Naive thymus-derived CD8-positive, alpha-beta T cell (primary cell): ENCODE results near the gene NNT. TPM values are rescaled to one million over a fixed set of nuclear protein-coding genes. Genes with fewer than 3 reads are reported as not detected.
A peak's percentile ranks its signal among the peaks of the same experiment; 100 is the strongest.
"Not testable (repeated sequence)": the region's sequence is repeated elsewhere in the genome, so short reads cannot be mapped to it uniquely, and the experiment has no call there.

Experiments
- ATAC-seq, 2 donors: fragments of 150-1000 bp; cut with Tn5 transposase in 1 of 2; sonication (Bioruptor Pico), chemical (Tn5 transposase) in 1 of 2; 1 replicate in 1 of 2; 2 replicates in 1 of 2; pipeline ENCODE4 v1.10.0; 2021; ENCODE audit warnings: mild to moderate bottlenecking in 2 of 2, moderate library complexity in 2 of 2
- POLR2A ChIA-PET: fragments of 350-600 bp; sonication (Branson Sonifier 250); formaldehyde crosslinking; loops from one replicate; lab custom pipeline; 2021; ENCODE audit warnings: antibody characterized with exemption; lab: Charles Lee
- DNase-seq, 10 donors: peaks; one replicate each; pipeline versions ENCODE4 v3.0.0 to v3.0.0-alpha.2; 2020 to 2022
- H3K27ac Mint-ChIP-seq, 10 donors: one replicate each; pipeline ENCODE4 v1.8.0; 2020 to 2022; ENCODE audit warnings: mild to moderate bottlenecking in 10 of 10, mixed read lengths in 10 of 10, moderate library complexity in 4 of 10, inconsistent platforms in 1 of 10
- H3K27me3 Mint-ChIP-seq, 5 donors: one replicate each; pipeline ENCODE4 v1.8.0; 2021 to 2022; ENCODE audit warnings: mixed read lengths in 5 of 5
- H3K36me3 Mint-ChIP-seq, 3 donors: one replicate each; pipeline ENCODE4 v1.8.0; 2020 to 2022; ENCODE audit warnings: mixed read lengths in 3 of 3, mild to moderate bottlenecking in 2 of 3, inconsistent platforms in 1 of 3
- H3K4me1 Mint-ChIP-seq, 4 donors: one replicate each; pipeline ENCODE4 v1.8.0; 2021 to 2022; ENCODE audit warnings: mixed read lengths in 4 of 4
- H3K4me3 Mint-ChIP-seq, 10 donors: one replicate each; pipeline ENCODE4 v1.8.0; 2020 to 2022; ENCODE audit warnings: mild to moderate bottlenecking in 10 of 10, mixed read lengths in 10 of 10, moderate library complexity in 6 of 10, inconsistent platforms in 1 of 10
- H3K9me3 Mint-ChIP-seq, 9 donors: one replicate each; pipeline ENCODE4 v1.8.0; 2020 to 2022; ENCODE audit warnings: mixed read lengths in 9 of 9, mild to moderate bottlenecking in 3 of 9, inconsistent platforms in 1 of 9, moderate library complexity in 1 of 9
- polyA plus RNA-seq, 3 donors: library from polyadenylated mRNA; unstranded; fragments of 300-500 nt; fragmentation: Illumina TruSeq; gene quantifications; one replicate each; pipeline ENCODE4 v1.2.3, GENCODE V29; 2021
- total RNA-seq, 8 experiments: library from RNA in 2 of 8; stranded (reverse) in 2 of 8; gene quantifications; one replicate each; pipeline ENCODE4 v1.2.3 and lab custom pipeline; 2021 to 2026

Gene NNT
- total and polyA plus RNA-seq, 5 experiments from 2014 or later, result 38.8 to 63.6 (median 52.7) TPM

GRCh38 chr5:43659075-43659474, 56.1 kb downstream of the NNT start:
- H3K27me3 Mint-ChIP-seq, result no peaks in the 10 kb centered on the region
- POLR2A ChIA-PET, result no interaction called here
- DNase-seq (no peak), ATAC-seq (no peak)
- H3K4me1 Mint-ChIP-seq, result peaks cover 0 to 2% (median 0%) of the 10 kb centered on the region in 4 donors
- H3K36me3 Mint-ChIP-seq, result peaks cover 35 to 86% (median 81%) of the 10 kb centered on the region in 3 donors
- no peak overlapping the region for H3K4me3 Mint-ChIP-seq
- H3K27ac Mint-ChIP-seq, result no peak overlapping the region
- H3K9me3 Mint-ChIP-seq, result peaks cover 0 to 11% (median 3%) of the 10 kb centered on the region in 9 donors

DNA sequence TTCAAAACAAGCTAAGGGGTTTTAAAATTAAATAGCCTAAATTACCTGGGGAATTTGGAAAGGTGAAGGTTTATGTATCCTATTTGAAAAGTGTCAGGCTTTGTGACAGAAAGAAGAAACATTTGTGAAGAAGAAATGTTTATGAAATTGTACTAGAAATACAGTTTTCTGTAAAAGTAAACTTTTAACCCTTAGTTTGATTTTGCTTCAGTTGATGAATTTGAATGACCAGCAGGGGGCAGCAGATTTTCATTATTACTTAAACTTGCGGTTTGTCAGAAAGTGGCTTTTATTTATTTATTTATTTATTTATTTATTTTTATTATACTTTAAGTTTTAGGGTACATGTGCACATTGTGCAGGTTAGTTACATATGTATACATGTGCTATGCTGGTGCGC, 58.1 kb downstream of the NNT start:
- Mint-ChIP-seq H3K27me3 (no peaks in the 10 kb centered on the region), H3K4me1 (peaks cover 0 to 2% (median 0%) of the 10 kb centered on the region in 4 donors), H3K4me3 (no peak overlapping the region), H3K9me3 (peaks cover 0 to 11% (median 5%) of the 10 kb centered on the region in 9 donors), H3K36me3 (peaks cover 32 to 83% (median 74%) of the 10 kb centered on the region in 3 donors), H3K27ac (no peak overlapping the region)
- DNase-seq (no peak), ATAC-seq (no peak)
- POLR2A ChIA-PET, result no interaction called here

GRCh38 chr5:43663916-43664315, 60.9 kb downstream of the NNT start:
- POLR2A ChIA-PET, result no interaction called here
- Mint-ChIP-seq H3K27ac (no peak overlapping the region), H3K4me1 (peaks cover 0 to 7% (median 4%) of the 10 kb centered on the region in 4 donors), H3K4me3 (no peak overlapping the region), H3K27me3 (no peaks in the 10 kb centered on the region), H3K36me3 (peaks cover 14 to 70% (median 63%) of the 10 kb centered on the region in 3 donors), H3K9me3 (peaks cover 0 to 13% (median 4%) of the 10 kb centered on the region in 9 donors)
- no peak for DNase-seq
- no peak for ATAC-seq

DNA sequence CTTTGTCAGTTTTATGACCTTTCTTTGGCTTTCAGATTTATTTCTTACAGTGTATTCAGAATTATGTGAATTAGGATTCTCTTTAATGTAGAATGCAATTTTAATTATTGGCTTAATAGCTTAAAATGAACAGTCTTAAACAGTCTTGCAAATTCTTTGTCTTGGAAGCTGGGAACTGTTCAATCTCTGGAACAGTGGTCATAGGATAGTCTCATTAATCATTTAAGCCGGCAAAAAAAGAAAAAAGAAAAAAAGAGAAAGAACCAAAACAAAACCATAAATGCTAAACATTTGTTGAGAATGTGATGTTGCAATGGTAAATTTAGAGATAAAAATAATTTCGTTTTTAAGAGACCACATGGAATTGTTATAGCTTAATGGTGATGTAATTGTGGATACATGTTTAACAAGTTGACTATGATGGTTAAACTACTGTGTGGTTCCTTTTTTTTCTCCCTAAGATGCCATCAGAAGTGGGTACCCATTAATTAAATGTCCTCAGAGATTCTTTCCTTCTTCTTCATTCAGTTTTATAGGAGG, 61.6 kb downstream of the NNT start:
- H3K27me3 Mint-ChIP-seq, result no peaks in the 10 kb centered on the region
- DNase-seq (no peak), ATAC-seq (no peak)
- POLR2A ChIA-PET, result no interaction called here
- peaks cover 0 to 13% (median 3%) of the 10 kb centered on the region in 9 donors for H3K9me3 Mint-ChIP-seq
- H3K36me3 Mint-ChIP-seq, result peaks cover 13 to 63% (median 57%) of the 10 kb centered on the region in 3 donors
- H3K4me3 Mint-ChIP-seq, result no peak overlapping the region
- no peak overlapping the region for H3K27ac Mint-ChIP-seq
- H3K4me1 Mint-ChIP-seq, result peaks cover 0 to 7% (median 4%) of the 10 kb centered on the region in 4 donors

- H3K4me3 Mint-ChIP-seq, H3K9me3 Mint-ChIP-seq, H3K27me3 Mint-ChIP-seq, ATAC-seq, POLR2A ChIA-PET, H3K27ac Mint-ChIP-seq, DNase-seq: not testable (repeated sequence)
- Mint-ChIP-seq H3K4me1 (peaks cover 5 to 13% (median 8%) of the 10 kb centered on the region in 4 donors), H3K36me3 (peaks cover 8 to 58% (median 53%) of the 10 kb centered on the region in 3 donors)
Observed at GRCh38 chr5:43665749-43666148, 62.8 kb downstream of the NNT start.

DNA sequence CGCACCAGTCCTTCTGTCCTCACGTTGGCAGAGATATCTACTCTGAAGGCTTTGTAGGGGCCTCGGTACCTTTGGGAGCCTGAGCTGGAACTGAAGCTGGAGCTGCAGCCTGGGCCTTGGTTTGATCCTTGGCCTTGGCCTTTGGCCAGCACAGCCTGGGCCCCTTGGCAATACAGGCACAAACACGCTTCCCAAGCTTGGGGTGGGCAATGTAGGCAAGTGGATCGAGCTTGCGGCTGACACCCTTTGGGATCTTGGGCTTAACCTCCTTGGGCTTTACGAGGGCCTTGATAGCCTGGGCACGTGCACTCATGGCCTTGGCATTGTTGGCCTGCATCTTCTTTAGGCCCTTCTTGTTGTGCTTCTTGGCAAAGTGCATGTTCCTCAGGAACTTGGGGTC, 63.7 kb downstream of the NNT start:
- H3K4me3 Mint-ChIP-seq, H3K9me3 Mint-ChIP-seq, DNase-seq, ATAC-seq, H3K27ac Mint-ChIP-seq, H3K27me3 Mint-ChIP-seq, POLR2A ChIA-PET: not testable (repeated sequence)
- H3K4me1 Mint-ChIP-seq, result peaks cover 5 to 18% (median 9%) of the 10 kb centered on the region in 4 donors
- H3K36me3 Mint-ChIP-seq, result peaks cover 12 to 59% (median 53%) of the 10 kb centered on the region in 3 donors

DNA sequence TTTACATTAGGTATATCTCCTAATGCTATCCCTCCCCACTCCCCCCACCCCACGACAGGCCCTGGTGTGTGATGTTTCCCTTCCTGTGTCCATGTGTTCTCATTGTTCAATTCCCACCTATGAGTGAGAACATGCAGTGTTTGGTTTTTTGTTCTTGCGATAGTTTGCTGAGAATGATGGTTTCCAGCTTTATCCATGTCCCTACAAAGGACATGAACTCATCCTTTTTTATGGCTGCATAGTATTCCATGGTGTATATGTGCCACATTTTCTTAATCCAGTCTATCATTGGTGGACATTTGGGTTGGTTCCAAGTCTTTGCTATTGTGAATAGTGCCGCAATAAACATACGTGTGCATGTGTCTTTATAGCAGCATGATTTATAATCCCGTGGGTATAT, 64.4 kb downstream of the NNT start:
- H3K4me3 Mint-ChIP-seq, DNase-seq, POLR2A ChIA-PET, H3K9me3 Mint-ChIP-seq, H3K27ac Mint-ChIP-seq, H3K27me3 Mint-ChIP-seq, ATAC-seq: not testable (repeated sequence)
- peaks cover 8 to 60% (median 52%) of the 10 kb centered on the region in 3 donors for H3K36me3 Mint-ChIP-seq
- H3K4me1 Mint-ChIP-seq, result peaks cover 5 to 19% (median 11%) of the 10 kb centered on the region in 4 donors

- Mint-ChIP-seq H3K27ac (peak overlapping the region in 2 of 10 donors; percentile 23 to 48), H3K36me3 (peaks cover 9 to 40% (median 25%) of the 10 kb centered on the region in 3 donors)
Observed at GRCh38 chr5:43674536-43674935, 71.6 kb downstream of the NNT start.

GRCh38 chr5:43675357-43675756, 72.4 kb downstream of the NNT start:
- DNase-seq, result no peak
- no peak overlapping the region for H3K4me3 Mint-ChIP-seq
- H3K27me3 Mint-ChIP-seq, result no peaks in the 10 kb centered on the region
- peaks cover 10 to 39% (median 26%) of the 10 kb centered on the region in 3 donors for H3K36me3 Mint-ChIP-seq
- no peak overlapping the region for H3K27ac Mint-ChIP-seq
- ATAC-seq, result no peak
- POLR2A ChIA-PET, result no interaction called here
- peaks cover 2 to 18% (median 10%) of the 10 kb centered on the region in 4 donors for H3K4me1 Mint-ChIP-seq
- H3K9me3 Mint-ChIP-seq, result peaks cover 0 to 4% (median 0%) of the 10 kb centered on the region in 9 donors

More at GRCh38 chr5:43674536-43674935, 71.6 kb downstream of the NNT start:
- DNase-seq (no peak), ATAC-seq (no peak)
- Mint-ChIP-seq H3K9me3 (peaks cover 0 to 4% (median 0%) of the 10 kb centered on the region in 9 donors), H3K4me3 (no peak overlapping the region), H3K4me1 (peaks cover 6 to 22% (median 11%) of the 10 kb centered on the region in 4 donors), H3K27me3 (no peaks in the 10 kb centered on the region)
- POLR2A ChIA-PET, result no interaction called here

DNA sequence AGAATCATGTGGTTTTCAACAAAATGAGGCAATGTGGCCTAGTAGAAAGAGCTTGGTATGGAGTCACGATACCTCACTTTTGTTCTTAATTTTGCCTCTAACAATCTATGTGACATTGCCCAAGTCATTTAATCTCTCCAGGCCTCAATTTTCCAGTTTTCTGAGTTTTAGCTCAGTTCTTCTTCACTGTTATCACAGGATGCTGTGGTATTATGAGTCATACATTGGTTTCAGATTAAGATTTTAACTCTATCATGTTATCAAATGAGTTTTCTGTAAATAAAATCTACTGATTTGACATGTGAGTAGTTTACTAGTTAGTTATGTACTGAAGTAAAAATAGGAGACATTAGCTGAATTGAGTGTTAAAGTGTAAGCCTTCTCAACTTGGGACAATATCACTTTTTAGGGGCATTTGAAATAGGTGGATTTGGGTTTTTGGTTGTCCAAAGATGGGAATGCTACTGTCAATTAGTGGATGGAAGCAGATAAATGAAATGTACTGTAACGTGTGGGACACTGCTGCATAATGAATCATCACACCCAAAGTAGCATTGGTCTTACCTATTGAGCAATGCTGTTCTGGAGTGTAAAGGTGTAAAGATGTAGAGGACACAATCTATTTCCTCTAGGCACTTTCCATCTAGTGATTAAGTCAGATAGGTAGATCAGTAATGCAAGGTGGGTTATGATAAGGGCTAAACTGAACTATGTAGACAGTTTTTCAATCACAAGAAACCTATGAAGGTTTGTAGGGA, 73.3 kb downstream of the NNT start:
- ATAC-seq (no peak), DNase-seq (no peak)
- H3K36me3 Mint-ChIP-seq, result peaks cover 10 to 38% (median 26%) of the 10 kb centered on the region in 3 donors
- H3K4me1 Mint-ChIP-seq, result peaks cover 0 to 12% (median 7%) of the 10 kb centered on the region in 4 donors
- no peaks in the 10 kb centered on the region for H3K27me3 Mint-ChIP-seq
- POLR2A ChIA-PET, result no interaction called here
- no peak overlapping the region for H3K4me3 Mint-ChIP-seq
- peak overlapping the region in 1 of 10 donors; percentile 37 for H3K27ac Mint-ChIP-seq
- H3K9me3 Mint-ChIP-seq, result peaks cover 0 to 2% (median 0%) of the 10 kb centered on the region in 9 donors

- peaks cover 10 to 38% (median 24%) of the 10 kb centered on the region in 3 donors for H3K36me3 Mint-ChIP-seq
- ATAC-seq (no peak), DNase-seq (no peak)
- H3K4me3 Mint-ChIP-seq, result no peak overlapping the region
- no peaks in the 10 kb centered on the region for H3K9me3 Mint-ChIP-seq
- no peak overlapping the region for H3K27ac Mint-ChIP-seq
- POLR2A ChIA-PET, result no interaction called here
- peaks cover 0 to 9% (median 5%) of the 10 kb centered on the region in 4 donors for H3K4me1 Mint-ChIP-seq
- H3K27me3 Mint-ChIP-seq, result no peaks in the 10 kb centered on the region
Observed at GRCh38 chr5:43677253-43677652, 74.3 kb downstream of the NNT start.

GRCh38 chr5:43679214-43679613, 76.2 kb downstream of the NNT start:
- Mint-ChIP-seq H3K27me3 (no peaks in the 10 kb centered on the region), H3K4me1 (peaks cover 0 to 8% (median 5%) of the 10 kb centered on the region in 4 donors), H3K9me3 (no peaks in the 10 kb centered on the region), H3K27ac (peak overlapping the region in 2 of 10 donors; percentile 1 to 27), H3K4me3 (no peak overlapping the region), H3K36me3 (peaks cover 15 to 41% (median 28%) of the 10 kb centered on the region in 3 donors)
- DNase-seq (no peak), ATAC-seq (no peak)
- POLR2A ChIA-PET, result no interaction called here

DNA sequence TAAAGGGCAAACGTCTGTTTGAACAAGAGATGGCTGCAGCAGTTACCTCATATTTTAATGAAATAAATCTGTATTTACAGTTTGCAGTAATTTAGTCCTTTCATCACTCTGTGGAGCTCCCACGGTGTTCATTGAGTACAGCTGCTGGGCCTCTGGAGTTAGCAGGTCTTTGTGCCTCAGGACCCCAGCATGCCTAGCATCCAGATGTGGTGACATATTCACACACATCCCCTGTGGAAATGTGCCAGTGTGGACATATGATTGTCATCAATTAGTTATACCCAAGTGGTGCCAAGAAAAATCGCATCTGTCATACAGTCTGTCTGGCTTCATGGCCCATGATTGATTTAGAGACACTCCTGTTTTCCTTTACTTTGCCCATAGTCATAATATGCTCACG, 77.3 kb downstream of the NNT start:
- Mint-ChIP-seq H3K27me3 (no peaks in the 10 kb centered on the region), H3K4me1 (peaks cover 0 to 5% (median 4%) of the 10 kb centered on the region in 4 donors), H3K27ac (no peak overlapping the region), H3K4me3 (no peak overlapping the region), H3K36me3 (peaks cover 15 to 40% (median 33%) of the 10 kb centered on the region in 3 donors), H3K9me3 (no peaks in the 10 kb centered on the region)
- ATAC-seq (no peak), DNase-seq (no peak)
- POLR2A ChIA-PET, result no interaction called here
